ENCODE measurements around the gene EPB41L4B.

EPB41L4B gene

DNA sequence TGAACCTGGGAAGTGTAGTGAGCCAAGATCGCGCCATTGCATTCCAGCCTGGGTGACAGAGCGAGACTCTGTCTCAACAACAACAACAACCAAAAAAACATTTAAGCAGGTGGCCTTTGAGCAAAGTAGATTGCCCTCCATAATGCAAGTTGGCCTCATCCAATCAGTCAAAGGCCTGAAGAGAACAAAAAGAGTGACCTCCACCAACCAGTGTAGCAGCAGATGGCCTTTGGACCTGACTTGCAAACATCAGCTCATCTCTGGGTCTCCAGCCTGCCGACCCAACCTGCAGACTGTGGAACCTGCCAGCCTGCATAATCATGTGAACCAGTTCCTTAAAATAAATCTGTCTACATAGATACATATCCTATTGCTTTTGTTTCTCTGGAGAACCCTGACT is 161.3 kb downstream of the EPB41L4B start:
- TF ChIP-seq, protein P1, sequence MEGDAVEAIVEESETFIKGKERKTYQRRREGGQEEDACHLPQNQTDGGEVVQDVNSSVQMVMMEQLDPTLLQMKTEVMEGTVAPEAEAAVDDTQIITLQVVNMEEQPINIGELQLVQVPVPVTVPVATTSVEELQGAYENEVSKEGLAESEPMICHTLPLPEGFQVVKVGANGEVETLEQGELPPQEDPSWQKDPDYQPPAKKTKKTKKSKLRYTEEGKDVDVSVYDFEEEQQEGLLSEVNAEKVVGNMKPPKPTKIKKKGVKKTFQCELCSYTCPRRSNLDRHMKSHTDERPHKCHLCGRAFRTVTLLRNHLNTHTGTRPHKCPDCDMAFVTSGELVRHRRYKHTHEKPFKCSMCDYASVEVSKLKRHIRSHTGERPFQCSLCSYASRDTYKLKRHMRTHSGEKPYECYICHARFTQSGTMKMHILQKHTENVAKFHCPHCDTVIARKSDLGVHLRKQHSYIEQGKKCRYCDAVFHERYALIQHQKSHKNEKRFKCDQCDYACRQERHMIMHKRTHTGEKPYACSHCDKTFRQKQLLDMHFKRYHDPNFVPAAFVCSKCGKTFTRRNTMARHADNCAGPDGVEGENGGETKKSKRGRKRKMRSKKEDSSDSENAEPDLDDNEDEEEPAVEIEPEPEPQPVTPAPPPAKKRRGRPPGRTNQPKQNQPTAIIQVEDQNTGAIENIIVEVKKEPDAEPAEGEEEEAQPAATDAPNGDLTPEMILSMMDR (conservative IDR thresholded peaks at IDR 0.05; ENCODE audit: low read depth, low read length) = no peak
- H3K4me3 ChIP-seq (ENCODE audit: low read length) = no peak overlapping the region
- DNase-seq (ENCODE audit: low read depth) = no peak

DNA sequence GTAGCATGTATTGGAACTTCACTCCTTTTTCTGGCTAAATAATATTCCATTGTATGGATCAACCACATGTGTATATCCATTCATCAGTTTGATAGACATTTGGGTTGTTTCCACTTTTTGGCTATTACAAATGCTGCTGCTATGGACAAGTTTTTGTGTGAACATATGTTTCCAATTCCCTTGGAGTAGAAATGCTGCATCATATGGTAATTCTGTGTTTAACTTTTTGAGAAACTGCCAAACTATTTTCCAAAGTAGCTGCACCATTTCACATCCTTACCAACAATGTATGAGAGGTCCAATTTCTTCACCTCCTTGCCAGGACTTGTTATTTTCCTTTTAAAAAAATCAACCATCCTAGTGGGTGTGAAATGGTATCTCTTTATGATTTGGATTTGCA is 162.2 kb downstream of the EPB41L4B start:
- no peak for DNase-seq (ENCODE audit: low read depth)
- TF ChIP-seq, protein P1 (conservative IDR thresholded peaks at IDR 0.05; ENCODE audit: low read depth, low read length) = no peak
- no peak overlapping the region for H3K4me3 ChIP-seq (ENCODE audit: low read length)

DNA sequence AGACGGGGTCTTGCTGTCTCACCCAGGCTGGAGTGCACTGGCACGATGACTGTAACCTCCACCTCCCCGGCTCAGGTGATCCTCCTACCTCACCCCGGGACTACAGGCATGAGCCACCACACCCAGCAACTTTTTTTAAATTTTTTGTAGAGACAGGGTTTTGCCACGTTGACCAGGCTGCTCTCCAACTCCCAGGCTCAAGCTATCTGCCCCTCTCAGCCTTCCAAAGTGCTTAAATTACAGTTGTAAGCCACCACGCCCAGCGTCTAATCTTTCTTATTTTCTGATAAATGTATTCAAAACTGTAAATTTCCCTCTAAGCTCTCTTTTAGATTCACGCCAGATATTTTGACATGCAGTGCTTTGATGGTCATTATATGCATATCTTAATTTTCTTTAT is 164.2 kb downstream of the EPB41L4B start:
- DNase-seq (ENCODE audit: low read depth) = no peak
- H3K4me3 ChIP-seq (ENCODE audit: low read length) = no peak overlapping the region
- TF ChIP-seq, protein P1 (conservative IDR thresholded peaks at IDR 0.05; ENCODE audit: low read depth, low read length) = no peak

DNA sequence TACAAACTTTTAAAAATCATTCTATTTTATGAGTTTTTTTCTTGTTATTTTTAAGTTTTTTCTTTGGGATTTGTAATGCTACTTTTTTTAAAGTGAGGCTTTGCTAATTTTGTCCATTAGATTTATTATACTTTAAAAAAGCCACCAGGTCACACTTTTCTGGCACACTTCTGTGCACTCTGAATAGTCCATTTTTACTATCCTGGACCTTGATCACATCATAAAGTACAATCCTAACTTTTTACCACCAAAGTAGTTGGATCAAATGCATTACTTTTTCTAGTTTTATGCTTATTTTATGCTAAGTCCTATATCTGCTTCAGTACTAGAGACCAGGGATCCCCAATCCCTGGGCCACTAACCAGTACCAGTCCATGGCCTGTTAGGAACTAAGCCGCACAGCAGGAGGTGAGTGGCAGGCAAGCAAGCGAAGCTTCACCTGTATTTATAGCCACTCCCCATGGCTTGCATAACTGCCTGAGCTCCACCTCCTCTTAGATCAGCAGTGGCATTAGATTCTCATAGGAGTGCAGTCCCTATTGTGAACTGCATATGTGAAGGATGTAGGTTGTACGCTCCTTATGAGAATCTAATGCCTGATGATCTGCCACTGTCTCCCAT is 169.8 kb downstream of the EPB41L4B start:
- no peak overlapping the region for H3K4me3 ChIP-seq (ENCODE audit: low read length)
- TF ChIP-seq, protein P1 (conservative IDR thresholded peaks at IDR 0.05; ENCODE audit: low read depth, low read length) = no peak
- no peak for DNase-seq (ENCODE audit: low read depth)

DNA sequence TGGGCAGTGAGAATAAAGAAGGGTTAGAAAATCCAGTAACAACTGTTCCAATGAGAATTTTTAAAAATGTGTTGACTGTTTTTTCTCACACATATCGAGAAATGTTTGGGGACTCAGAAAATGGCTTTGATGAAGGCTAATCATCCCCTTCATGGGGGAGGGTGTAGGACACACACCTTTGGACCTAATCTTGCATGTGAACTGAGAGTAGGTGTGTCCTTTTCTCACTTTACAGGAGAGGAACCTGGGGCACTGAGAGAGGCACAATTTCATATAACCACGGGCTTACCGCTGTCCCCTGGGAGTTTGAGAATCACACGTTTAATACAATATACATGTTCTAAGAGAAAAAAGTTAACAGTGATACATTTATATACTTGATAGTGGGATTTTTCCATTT is 171.1 kb downstream of the EPB41L4B start:
- TF ChIP-seq, protein P1 (conservative IDR thresholded peaks at IDR 0.05; ENCODE audit: low read depth, low read length) = no peak

DNA sequence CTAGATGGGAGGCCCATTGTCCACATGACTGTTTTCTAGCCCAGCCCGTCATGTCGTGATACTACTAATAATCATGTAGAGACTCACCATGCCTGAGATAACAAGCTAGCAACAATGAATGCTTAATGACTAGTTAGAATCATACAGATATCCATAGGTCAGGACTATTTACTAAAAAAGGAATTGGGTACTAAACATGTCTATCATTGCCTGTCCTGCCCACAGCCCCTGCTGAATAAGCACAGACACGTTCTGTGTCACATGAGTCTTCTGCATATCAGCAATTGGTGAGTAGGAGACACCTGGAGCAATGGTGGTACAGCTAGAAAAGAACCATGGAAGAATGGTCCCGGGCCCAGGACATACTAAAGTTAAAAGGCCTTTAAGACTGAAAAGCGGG is 171.8 kb downstream of the EPB41L4B start:
- TF ChIP-seq, protein P1 (conservative IDR thresholded peaks at IDR 0.05; ENCODE audit: low read depth, low read length) = no peak
- no peak for DNase-seq (ENCODE audit: low read depth)
- no peak overlapping the region for H3K4me3 ChIP-seq (ENCODE audit: low read length)

More for the DNA sequence above, 171.1 kb downstream of the EPB41L4B start:
- DNase-seq (ENCODE audit: low read depth) = no peak
- no peak overlapping the region for H3K4me3 ChIP-seq (ENCODE audit: low read length)

DNA sequence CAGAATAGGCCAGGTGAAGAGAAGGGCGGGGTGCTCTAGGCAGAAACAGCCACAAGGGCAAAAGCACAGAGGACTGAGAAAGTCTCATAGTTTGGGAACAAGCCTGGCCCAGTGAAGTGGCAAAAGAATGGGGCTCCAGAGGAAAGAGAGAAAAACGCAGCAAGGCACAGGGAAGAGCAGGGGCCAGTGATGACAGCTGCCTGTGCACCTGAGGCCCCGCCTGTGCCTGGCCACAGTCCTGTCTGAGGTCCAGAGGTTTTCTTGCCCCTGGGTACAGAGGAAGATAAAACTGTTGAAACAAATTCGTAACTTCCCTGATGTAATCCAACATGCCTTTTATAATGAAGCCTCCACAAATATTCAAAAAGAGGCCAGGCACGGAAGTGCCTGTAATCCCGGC is 175.8 kb downstream of the EPB41L4B start:
- DNase-seq (ENCODE audit: low read depth) = no peak
- H3K4me3 ChIP-seq (ENCODE audit: low read length) = no peak overlapping the region
- TF ChIP-seq, protein P1 (conservative IDR thresholded peaks at IDR 0.05; ENCODE audit: low read depth, low read length) = no peak

Data from retinal pigment epithelial cell (primary cell).